Activated T-cell treated with anti-CD3 and anti-CD28 coated beads, Interleukin-2, amount 50 U/mL, for 24 hours (primary cell): ENCODE data around the gene TMEM256.

Experiments
- DNase-seq: peaks from one replicate; pipeline ENCODE4 v3.0.0-alpha.2; 2020
- H3K27ac Mint-ChIP-seq: 2 replicates; pipeline ENCODE4 v1.8.0; 2020; ENCODE audit warnings: mild to moderate bottlenecking, mixed read lengths
- H3K27me3 Mint-ChIP-seq: 2 replicates; pipeline ENCODE4 v1.8.0; 2020; ENCODE audit warnings: mixed read lengths
- H3K36me3 Mint-ChIP-seq: 2 replicates; pipeline ENCODE4 v1.8.0; 2020; ENCODE audit warnings: low read depth, mixed read lengths
- H3K4me1 Mint-ChIP-seq: 2 replicates; pipeline ENCODE4 v1.8.0; 2020; ENCODE audit warnings: low read depth, mixed read lengths
- H3K4me3 Mint-ChIP-seq: 2 replicates; pipeline ENCODE4 v1.8.0; 2020; ENCODE audit warnings: mild to moderate bottlenecking, moderate library complexity, mixed read lengths
- H3K9me3 Mint-ChIP-seq: 2 replicates; pipeline ENCODE4 v1.8.0; 2020; ENCODE audit warnings: mixed read lengths

Gene TMEM256

DNA sequence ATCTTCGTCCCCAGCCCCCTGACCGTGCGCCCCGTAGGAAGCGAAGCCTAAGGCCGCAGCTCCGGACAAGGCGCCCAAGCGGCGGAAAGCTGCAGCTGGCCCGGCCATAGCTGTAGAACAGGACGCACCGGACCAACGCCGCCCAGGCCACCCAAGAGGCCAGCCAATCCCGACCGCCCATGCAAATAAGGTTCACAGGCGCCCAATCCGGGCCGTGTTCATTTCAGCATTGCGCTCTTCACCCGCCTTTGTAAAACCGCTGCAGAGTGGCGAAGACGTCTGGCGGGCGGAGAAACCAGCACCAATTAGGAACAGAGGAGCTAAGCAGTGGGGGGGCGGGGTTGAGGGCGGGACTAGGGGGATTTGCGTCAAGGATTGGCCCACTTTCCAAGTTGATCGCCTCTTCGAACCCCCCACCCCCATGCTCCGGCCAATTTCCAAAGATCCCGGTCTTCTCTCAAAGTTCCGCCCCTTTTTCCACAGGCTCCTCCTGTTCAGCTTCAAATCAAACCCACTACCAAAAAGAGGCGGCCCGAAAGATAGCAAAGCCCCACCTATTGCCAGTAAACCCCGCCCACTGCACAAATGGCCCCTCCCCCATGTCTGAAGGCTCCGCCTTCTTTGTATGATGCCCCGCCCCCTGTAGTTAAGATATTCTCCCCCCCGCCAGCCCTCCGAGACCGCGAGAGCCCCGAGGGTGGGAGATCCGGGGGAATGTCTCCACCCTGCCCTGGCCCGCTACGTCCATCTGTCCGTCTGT, at the start of gene TMEM256:
TSS of gene TMEM256 (minus strand) at position 121 of the 760 bp plus-strand sequence. CDS start at position 108, 13 bp downstream.
- Mint-ChIP-seq H3K4me1 (peaks cover 20% of the 10 kb centered on the region), H3K9me3 (no peaks in the 10 kb centered on the region), H3K27ac (peak within 1 kb of the TSS; percentile 98), H3K4me3 (peak within 1 kb of the TSS; percentile 92), H3K27me3 (peaks cover 8% of the 10 kb centered on the region), H3K36me3 (peaks cover 11% of the 10 kb centered on the region)
- peak; percentile 92 for DNase-seq

DNA sequence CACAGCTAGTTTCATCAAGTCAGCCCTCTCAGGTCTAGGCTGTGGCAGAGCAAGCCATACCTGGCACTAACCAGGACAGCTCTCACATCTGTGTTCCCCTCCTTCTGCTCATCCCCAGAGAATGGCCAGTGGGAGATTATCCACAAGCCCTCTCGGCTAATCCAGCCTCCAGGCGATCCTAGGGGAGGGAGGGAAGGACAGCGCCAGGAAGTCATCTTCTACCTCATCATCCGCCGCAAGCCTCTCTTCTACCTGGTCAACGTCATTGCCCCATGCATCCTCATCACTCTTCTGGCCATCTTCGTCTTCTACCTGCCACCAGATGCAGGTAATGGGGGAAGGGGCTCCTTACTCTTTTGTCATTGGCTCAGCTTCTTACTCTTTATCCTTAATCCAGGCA, 44.6 kb upstream of the TMEM256 start:
- Mint-ChIP-seq H3K27ac (no peak overlapping the region), H3K9me3 (no peaks in the 10 kb centered on the region), H3K4me1 (peaks cover 16% of the 10 kb centered on the region), H3K27me3 (peaks cover 42% of the 10 kb centered on the region), H3K36me3 (no peaks in the 10 kb centered on the region), H3K4me3 (no peak overlapping the region)
- no peak for DNase-seq

DNA sequence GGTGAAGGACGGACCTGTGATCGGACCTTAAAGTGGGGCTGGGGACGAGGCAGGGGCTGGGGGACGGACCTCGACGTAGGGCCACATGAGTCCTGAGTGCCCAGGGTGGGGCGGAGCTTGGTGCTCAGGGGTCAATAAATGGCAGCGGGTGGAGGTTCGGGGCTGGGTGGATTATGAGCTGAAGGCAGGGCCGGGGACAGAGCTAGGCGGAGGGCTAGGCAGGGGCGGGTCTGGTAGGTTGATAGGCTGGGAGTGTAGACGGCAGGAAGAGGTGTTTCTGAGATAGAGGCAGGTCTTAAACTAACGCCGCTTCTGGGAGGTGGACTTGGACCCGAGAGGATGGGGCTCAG, 41.7 kb upstream of the TMEM256 start:
- Mint-ChIP-seq H3K9me3 (no peaks in the 10 kb centered on the region), H3K4me3 (peak overlapping the region; percentile 66), H3K4me1 (peaks cover 19% of the 10 kb centered on the region), H3K36me3 (no peaks in the 10 kb centered on the region), H3K27ac (no peak overlapping the region), H3K27me3 (peaks cover 69% of the 10 kb centered on the region)
- DNase-seq, result peak; percentile 46

DNA sequence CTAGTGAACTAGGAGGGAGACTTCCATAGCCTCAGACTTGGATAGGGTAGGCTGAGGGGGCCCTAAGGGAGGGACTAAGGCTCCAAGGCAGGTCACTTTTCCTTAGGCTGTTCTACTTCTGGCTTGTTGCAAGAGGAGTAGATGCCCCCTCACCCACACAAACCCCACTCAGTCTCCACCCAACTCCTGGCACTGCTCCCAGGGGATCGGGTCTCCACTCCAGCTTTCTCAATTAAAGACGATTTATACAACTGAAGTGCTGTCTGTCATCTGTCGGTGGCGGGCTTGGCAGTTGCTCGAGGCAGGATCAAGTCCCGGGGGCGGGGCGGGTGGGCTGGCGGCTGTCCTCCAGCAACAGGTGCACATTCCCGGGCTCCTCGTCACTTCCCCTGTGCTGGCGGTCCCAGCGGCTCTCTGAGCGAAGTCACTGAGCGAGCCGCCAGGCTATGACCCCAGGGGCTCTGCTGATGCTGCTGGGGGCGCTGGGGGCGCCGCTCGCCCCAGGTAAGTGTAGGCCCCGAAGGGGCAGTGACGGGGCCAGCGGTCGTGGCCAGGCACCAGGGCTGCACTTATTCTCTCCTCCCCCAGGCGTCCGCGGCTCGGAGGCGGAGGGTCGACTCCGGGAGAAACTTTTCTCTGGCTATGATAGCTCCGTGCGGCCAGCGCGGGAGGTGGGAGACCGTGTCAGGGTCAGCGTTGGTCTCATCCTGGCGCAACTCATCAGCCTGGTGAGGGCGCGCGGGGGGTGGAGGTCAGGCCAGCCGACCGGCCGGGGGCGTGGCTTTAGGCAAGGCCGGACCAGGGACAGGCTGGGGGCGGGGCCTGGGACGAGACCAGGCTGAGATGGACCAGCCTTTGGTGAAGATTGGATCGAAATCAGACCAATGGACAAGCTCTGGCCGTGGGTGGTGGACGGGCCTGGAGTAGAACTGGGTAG, 41.1 kb upstream of the TMEM256 start, which contains the start of gene CHRNB1:
TSS of gene CHRNB1 (plus strand) at position 380 of the 937 bp plus-strand sequence. CDS start at position 447, 67 bp downstream.
- DNase-seq, result peak; percentile 43
- no peaks in the 10 kb centered on the region for H3K9me3 Mint-ChIP-seq
- H3K36me3 Mint-ChIP-seq, result no peaks in the 10 kb centered on the region
- H3K4me1 Mint-ChIP-seq, result peaks cover 25% of the 10 kb centered on the region
- no peak within 1 kb of the TSS for H3K27ac Mint-ChIP-seq
- peak within 1 kb of the TSS; percentile 66 for H3K4me3 Mint-ChIP-seq
- H3K27me3 Mint-ChIP-seq, result peaks cover 75% of the 10 kb centered on the region

DNA sequence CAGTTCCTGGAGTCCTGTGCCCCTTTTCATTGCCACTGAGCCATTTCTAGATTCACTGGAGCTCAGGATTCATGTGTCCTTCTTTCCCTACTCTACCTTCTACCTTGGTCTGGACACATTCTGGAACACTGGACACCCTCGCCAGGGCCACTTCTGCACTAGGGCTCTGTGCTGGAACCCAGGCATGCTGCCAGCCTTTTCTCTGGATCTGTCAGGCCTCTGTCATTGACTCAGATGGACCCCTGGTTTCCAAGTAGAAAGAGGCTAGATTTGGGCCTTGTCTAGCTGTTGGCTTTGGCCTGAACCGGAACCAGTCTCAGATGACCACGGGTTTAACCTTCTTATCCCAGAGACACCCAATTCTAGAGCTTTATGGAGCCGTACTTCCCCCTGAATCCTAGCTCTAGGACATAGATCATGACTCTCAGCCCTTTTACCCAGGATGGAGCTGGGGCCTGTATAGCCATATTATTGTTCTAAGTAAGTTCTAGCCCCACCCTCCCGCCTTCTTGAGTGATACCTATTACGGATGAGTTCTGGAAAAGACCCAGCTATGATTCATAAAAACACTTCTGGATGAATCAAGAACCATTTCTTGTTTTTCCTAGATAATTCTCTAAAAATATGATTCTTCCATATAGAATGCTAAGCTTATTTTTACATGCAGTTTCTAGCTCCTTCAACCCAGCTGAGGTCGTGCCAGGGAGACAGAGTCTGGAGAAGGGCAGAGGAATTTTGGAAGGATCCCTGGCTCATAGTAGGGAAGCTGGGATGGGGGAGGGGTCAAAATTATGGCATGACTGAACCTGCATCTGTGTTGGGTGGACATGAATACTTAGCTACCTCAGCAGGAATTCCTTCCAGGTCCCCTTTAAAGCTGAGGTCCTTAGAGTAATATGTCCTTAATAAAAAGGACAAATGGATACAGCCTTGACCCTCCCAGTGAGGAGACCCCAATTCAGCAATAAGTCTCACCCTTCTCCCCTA, 39.9 kb upstream of the TMEM256 start:
- Mint-ChIP-seq H3K27me3 (peaks cover 82% of the 10 kb centered on the region), H3K4me3 (no peak overlapping the region), H3K36me3 (no peaks in the 10 kb centered on the region), H3K4me1 (peaks cover 31% of the 10 kb centered on the region), H3K27ac (no peak overlapping the region), H3K9me3 (no peaks in the 10 kb centered on the region)
- DNase-seq, result no peak

DNA sequence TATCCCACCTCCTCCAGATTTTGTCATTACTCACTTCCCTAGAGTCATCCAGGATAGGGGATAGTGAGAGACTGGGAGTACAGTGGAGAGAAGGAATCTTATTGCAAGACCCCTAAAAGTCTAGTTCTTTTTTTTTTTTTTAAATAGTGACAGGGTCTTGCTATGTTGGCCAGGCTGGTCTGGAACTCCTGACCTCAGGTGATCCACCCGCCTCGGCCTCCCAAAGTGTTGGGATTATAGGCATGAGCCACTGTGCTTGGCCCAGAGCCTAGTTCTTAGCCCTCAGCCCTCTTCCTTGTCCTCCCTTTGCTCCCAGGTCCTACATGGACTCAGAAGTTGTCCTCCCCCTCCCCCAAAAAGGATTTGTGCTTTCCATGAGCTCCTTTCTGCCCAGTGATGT, 38.2 kb upstream of the TMEM256 start:
- Mint-ChIP-seq H3K4me3 (no peak overlapping the region), H3K9me3 (no peaks in the 10 kb centered on the region), H3K4me1 (peaks cover 45% of the 10 kb centered on the region), H3K27ac (no peak overlapping the region), H3K36me3 (peaks cover 5% of the 10 kb centered on the region), H3K27me3 (peaks cover 82% of the 10 kb centered on the region)
- no peak for DNase-seq

DNA sequence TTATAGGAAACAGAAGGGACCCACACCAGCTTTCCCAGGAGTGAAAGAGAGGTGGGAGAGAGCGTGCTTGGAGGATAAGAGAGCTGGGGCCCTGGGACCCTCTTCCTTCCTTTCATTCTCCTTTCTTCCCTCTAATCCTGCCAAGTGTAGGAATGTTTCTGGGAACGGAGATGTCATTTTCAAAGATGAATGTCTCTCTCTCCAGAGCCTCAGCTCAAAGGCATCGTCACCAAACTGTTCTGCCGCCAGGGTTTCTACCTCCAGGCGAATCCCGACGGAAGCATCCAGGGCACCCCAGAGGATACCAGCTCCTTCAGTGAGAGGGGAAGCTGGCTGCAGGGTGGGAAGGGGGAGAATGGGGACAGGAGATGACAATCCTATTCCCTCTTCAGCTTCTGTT, 37.4 kb upstream of the TMEM256 start:
- peaks cover 6% of the 10 kb centered on the region for H3K36me3 Mint-ChIP-seq
- H3K27ac Mint-ChIP-seq, result no peak overlapping the region
- no peaks in the 10 kb centered on the region for H3K9me3 Mint-ChIP-seq
- no peak for DNase-seq
- H3K4me1 Mint-ChIP-seq, result peaks cover 51% of the 10 kb centered on the region
- H3K4me3 Mint-ChIP-seq, result no peak overlapping the region
- peaks cover 73% of the 10 kb centered on the region for H3K27me3 Mint-ChIP-seq

DNA sequence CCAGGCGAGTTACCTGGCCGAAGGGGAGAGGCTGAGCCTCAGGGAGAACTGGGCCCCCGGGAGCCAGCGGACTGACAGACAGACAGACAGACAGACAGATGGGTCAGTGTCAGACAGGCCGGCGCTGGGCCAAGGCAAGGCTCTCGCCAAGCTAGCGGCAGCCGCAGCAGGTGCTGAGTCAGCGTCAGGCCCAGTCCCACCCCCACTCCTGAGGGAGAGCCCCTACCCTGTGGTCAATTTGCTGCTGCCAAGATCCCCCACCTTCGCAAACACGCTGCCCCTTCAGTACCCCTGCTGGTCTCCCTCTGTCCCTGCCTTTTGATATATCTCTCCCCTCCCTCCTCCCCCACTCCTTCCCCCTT, 36.9 kb upstream of the TMEM256 start:
- peak; percentile 46 for DNase-seq
- peaks cover 6% of the 10 kb centered on the region for H3K36me3 Mint-ChIP-seq
- no peak overlapping the region for H3K27ac Mint-ChIP-seq
- no peaks in the 10 kb centered on the region for H3K9me3 Mint-ChIP-seq
- peak overlapping the region; percentile 76 for H3K4me3 Mint-ChIP-seq
- H3K4me1 Mint-ChIP-seq, result peaks cover 53% of the 10 kb centered on the region
- peaks cover 68% of the 10 kb centered on the region for H3K27me3 Mint-ChIP-seq

DNA sequence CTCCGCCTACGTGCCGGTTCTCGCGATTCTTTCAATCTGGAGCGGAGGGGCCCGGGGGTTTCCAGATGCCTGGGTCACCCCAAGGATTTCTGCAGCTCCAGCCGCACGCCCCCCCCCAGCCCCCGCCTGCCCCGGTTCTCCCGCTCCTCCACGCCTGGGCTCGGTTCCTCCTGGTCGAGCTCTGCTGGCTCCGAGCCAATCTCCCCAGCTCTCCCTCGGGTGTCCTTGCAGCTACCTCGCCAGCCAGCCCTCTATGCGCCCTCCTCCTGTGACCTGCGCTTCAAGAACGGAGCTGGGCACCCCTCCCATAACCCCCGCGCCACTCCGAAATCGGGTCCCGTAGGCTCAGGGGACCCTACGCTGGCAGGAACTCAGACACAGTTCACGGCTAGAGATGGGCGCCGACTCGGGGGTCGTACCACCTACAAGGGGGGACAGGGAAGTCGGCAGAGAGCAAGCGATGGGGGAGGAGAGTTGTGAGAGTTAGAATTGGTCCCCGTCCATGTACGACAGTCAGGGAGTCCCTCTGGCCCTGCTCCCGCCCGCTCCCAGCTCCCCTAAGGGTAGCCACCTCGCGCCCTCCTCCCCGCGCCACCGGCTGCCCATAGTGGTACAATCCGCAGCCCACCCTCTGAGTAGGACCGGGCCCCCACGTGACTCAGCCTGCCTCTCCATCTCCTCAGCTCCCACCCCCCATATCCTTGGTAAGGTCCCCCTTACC, 36.4 kb upstream of the TMEM256 start:
- Mint-ChIP-seq H3K4me1 (peaks cover 51% of the 10 kb centered on the region), H3K27me3 (peaks cover 63% of the 10 kb centered on the region)
- DNase-seq, result peak; percentile 49

DNA sequence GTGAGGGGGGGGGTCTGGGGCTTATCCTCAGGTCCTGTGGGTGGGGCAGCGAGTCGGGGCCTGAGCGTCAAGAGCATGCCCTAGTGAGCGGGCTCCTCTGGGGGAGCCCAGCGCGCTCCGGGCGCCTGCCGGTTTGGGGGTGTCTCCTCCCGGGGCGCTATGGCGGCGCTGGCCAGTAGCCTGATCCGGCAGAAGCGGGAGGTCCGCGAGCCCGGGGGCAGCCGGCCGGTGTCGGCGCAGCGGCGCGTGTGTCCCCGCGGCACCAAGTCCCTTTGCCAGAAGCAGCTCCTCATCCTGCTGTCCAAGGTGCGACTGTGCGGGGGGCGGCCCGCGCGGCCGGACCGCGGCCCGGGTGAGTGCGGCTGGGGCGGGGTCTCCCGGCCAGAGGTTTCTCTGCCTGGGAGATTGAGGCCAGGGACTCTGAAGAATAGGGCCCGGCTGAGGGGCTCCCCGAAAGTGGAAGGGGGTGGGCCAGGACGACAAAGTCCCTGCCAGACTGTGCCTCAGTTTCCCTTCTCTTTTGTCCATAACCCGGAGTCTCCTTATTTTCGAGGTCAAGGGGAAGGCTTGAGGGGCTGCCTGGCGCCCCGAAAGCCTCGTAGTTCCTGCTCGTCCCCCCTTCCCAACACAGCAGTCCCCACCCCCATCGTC, 35.7 kb upstream of the TMEM256 start, which contains the start of gene FGF11:
TSS of gene FGF11 (plus strand) at position 51 of the 651 bp plus-strand sequence. CDS start at position 160, 109 bp downstream.
- Mint-ChIP-seq H3K9me3 (no peaks in the 10 kb centered on the region), H3K27me3 (peaks cover 57% of the 10 kb centered on the region), H3K4me3 (peak within 1 kb of the TSS; percentile 91), H3K27ac (no peak within 1 kb of the TSS), H3K36me3 (peaks cover 10% of the 10 kb centered on the region), H3K4me1 (peaks cover 49% of the 10 kb centered on the region)
- DNase-seq, result no peak

More for the DNA sequence above, 36.4 kb upstream of the TMEM256 start:
- Mint-ChIP-seq H3K36me3 (peaks cover 9% of the 10 kb centered on the region), H3K27ac (no peak overlapping the region), H3K9me3 (no peaks in the 10 kb centered on the region), H3K4me3 (peak overlapping the region; percentile 76)

DNA sequence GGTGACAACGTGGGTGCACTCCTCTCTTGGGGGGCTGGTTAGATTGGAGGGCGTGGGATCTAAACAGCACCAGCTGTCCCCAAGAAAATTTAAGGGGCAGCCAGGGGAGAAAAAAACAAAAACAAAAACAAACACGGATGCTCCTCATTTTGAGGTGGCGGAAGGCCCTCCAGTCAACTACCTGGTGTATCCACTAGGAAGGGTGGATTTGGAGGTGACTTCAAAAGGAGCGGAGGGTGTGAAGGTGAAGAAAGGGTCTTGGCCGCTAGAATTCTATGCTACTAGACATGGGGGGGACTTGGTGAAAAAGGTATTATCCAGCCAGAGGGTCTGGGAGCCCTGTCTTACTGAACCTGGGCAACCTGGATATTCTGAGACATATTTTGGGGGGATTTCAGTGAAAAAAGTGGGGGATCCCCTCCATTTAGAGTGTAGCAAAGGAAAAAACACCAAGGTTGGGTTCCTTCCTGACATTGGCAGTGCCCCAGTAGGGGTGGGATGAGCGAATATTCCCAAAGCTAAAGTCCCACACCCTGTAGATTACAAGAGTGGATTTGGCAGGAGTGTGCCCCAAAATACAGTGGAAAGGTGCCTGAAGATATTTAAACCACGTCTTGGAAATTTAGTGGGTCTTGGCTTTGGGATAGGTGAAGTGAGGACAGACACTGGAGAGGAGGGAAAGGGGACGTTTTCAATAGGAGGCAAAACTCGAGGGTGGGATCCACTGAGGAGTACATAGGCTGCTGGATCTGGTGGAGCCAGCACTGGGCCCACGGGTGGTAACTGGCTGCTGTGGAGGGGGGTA, 35.0 kb upstream of the TMEM256 start:
- Mint-ChIP-seq H3K27ac (no peak overlapping the region), H3K4me1 (peaks cover 49% of the 10 kb centered on the region), H3K9me3 (no peaks in the 10 kb centered on the region), H3K27me3 (peaks cover 50% of the 10 kb centered on the region), H3K4me3 (peak overlapping the region; percentile 91), H3K36me3 (peaks cover 10% of the 10 kb centered on the region)
- DNase-seq, result no peak

DNA sequence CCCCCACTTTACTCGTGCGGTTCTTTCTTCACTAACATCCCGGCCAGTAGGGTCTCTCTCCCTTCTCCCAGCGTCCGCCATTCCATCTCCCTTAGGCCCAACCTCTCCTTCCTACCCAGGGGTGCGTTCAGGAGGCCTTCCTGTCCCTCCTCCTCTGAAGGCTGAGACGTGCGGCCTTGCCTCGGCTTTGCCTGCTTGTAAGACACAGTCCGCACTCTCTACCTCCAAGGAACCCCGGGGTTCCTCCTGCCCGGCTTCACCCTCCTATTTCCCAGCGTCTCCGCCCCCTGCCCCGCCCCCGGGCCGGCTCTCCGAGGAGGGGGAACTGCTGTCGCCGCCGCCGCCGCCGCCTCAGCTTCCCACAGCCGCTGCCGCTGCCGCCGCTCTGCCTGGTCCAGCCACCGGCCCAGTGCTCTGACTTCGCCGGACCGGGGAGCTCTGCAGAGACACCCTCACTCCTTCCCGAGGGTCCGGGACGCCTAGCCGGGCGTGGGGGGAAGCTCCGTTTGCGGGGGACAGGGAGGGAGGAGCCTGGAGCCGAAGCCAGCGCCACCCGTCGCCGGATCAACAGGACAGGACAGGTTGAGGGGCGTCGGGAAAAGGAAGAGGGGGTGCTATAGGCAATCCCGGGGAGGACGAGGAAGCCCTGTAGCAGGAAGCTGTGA, 34.2 kb upstream of the TMEM256 start:
- Mint-ChIP-seq H3K4me3 (peak overlapping the region; percentile 91), H3K36me3 (peaks cover 10% of the 10 kb centered on the region), H3K27me3 (peaks cover 42% of the 10 kb centered on the region), H3K9me3 (no peaks in the 10 kb centered on the region), H3K27ac (no peak overlapping the region), H3K4me1 (peaks cover 49% of the 10 kb centered on the region)
- DNase-seq, result peak; percentile 76
